Measurements from ENCODE around the gene SH3RF1.
"Not testable (repeated sequence)": the region's sequence is repeated elsewhere in the genome, so short reads cannot be mapped to it uniquely, and the experiment has no call there.

Gene SH3RF1

GRCh38 chr4:169270810-169271691 is at the start of gene SH3RF1:
SH3RF1 (minus strand) TSS chr4:169270956; CDS start chr4:169269212, 1,744 bp downstream.
- DNase-seq = peak; percentile 56

GRCh38 chr4:169315530-169316343 is 45.0 kb upstream of the SH3RF1 start:
- no peak for DNase-seq

GRCh38 chr4:169314906-169315305 is 44.1 kb upstream of the SH3RF1 start:
- no peak for DNase-seq

- DNase-seq = no peak
Measured at GRCh38 chr4:169313732-169314131, 43.0 kb upstream of the SH3RF1 start.

GRCh38 chr4:169312690-169313422 is 42.1 kb upstream of the SH3RF1 start:
- DNase-seq = no peak

GRCh38 chr4:169311643-169312365 is 41.0 kb upstream of the SH3RF1 start:
- peak; percentile 66 for DNase-seq

GRCh38 chr4:169309326-169309967 is 38.7 kb upstream of the SH3RF1 start:
- no peak for DNase-seq

GRCh38 chr4:169307576-169307975 is 36.8 kb upstream of the SH3RF1 start:
- DNase-seq = no peak

- no peak for DNase-seq
Measured at GRCh38 chr4:169305651-169306050, 34.9 kb upstream of the SH3RF1 start.

GRCh38 chr4:169305173-169305572 is 34.4 kb upstream of the SH3RF1 start:
- DNase-seq = no peak

- peak; percentile 89 for DNase-seq
Measured at GRCh38 chr4:169295822-169296221, 25.1 kb upstream of the SH3RF1 start.

- DNase-seq = peak; percentile 87
Measured at GRCh38 chr4:169293343-169294176, 22.8 kb upstream of the SH3RF1 start.

GRCh38 chr4:169287983-169288382 is 17.2 kb upstream of the SH3RF1 start:
- DNase-seq = not testable (repeated sequence)

- DNase-seq = peak; percentile 54
Measured at GRCh38 chr4:169286562-169287301, 16.0 kb upstream of the SH3RF1 start.

- DNase-seq = no peak
Measured at GRCh38 chr4:169283114-169283509, 12.4 kb upstream of the SH3RF1 start.

GRCh38 chr4:169282429-169283113 is 11.8 kb upstream of the SH3RF1 start:
- no peak for DNase-seq

- DNase-seq = no peak
Measured at GRCh38 chr4:169279108-169279507, 8.4 kb upstream of the SH3RF1 start.

GRCh38 chr4:169278624-169279023 is 7.9 kb upstream of the SH3RF1 start:
- no peak for DNase-seq

GRCh38 chr4:169277838-169278237 is 7.1 kb upstream of the SH3RF1 start:
- DNase-seq = not testable (repeated sequence)

- no peak for DNase-seq
Measured at GRCh38 chr4:169275180-169275579, 4.4 kb upstream of the SH3RF1 start.

Measured in inflammatory macrophage treated with lipopolysaccharide for 4 hours (primary cell).